Dendritic cell treated with granulocyte-macrophage colony-stimulating factor and Interleukin-4, amounts not matched to agents 40 ng/mL and 50 ng/mL, for 4 days (primary cell): ENCODE data around the gene RYR2.

Experiments used
- H3K27ac Mint-ChIP-seq: one replicate; pipeline ENCODE4 v1.8.0; 2022; ENCODE audit warnings: mild to moderate bottlenecking, mixed read lengths
- H3K27me3 Mint-ChIP-seq: one replicate; pipeline ENCODE4 v1.8.0; 2022; ENCODE audit warnings: mild to moderate bottlenecking, mixed read lengths
- H3K36me3 Mint-ChIP-seq: one replicate; pipeline ENCODE4 v1.8.0; 2022; ENCODE audit warnings: low read depth, mixed read lengths
- H3K4me1 Mint-ChIP-seq: one replicate; pipeline ENCODE4 v1.8.0; 2022; ENCODE audit warnings: low read depth, mixed read lengths
- H3K4me3 Mint-ChIP-seq: one replicate; pipeline ENCODE4 v1.8.0; 2022; ENCODE audit warnings: mild to moderate bottlenecking, moderate library complexity, mixed read lengths
- H3K9me3 Mint-ChIP-seq: one replicate; pipeline ENCODE4 v1.8.0; 2022; ENCODE audit warnings: mixed read lengths
- intact Hi-C: fragments of 100-400 bp; cut with micrococcal nuclease; formaldehyde crosslinking; loops from one replicate; pipeline ENCODE4 v1.15.0; 2022

The RYR2 gene

DNA sequence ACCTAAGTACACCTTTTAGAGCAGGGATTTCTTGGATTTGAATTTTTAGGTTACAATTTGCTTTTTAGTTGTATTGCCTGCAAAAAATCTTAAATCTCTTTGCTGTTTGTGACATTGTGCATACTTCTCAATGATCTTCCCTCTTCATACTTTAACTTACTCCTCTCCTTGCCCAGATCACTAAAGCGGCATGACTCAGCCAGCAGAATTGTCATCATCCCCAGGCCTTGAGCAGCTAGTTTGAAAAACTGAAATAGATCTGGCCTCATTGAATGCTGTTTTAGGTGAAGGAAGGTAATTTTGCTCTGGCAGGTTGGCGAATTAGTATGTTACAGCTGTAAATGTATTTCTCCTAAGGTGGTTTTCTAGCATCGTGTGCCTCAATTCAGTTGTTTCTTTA is 145.9 kb downstream of the RYR2 start:
- Mint-ChIP-seq H3K9me3 (no peaks in the 10 kb centered on the region), H3K36me3 (no peaks in the 10 kb centered on the region), H3K27ac (no peak overlapping the region), H3K4me1 (no peaks in the 10 kb centered on the region), H3K4me3 (no peak overlapping the region), H3K27me3 (no peaks in the 10 kb centered on the region)
- intact Hi-C loops: no loop called here

DNA sequence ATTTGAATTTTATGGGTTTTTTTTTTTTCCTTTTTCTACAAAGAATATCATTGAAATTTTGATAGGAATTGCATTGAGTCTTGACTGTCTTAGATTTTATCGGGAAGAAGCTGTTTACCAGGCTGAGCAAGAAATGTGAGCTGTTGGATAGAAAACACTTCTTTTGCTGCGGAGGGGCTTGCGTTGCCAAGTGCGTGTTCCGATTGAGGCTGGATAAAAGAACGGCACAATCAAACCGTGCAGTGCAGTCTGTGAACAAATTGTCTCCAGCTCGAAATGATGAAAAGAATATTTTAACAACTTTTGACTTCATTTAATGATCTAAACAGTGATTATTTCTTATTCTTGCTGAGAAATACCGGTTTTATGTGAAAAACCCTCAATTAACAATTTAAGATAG is 149.4 kb downstream of the RYR2 start:
- Mint-ChIP-seq H3K36me3 (no peaks in the 10 kb centered on the region), H3K4me1 (no peaks in the 10 kb centered on the region), H3K27me3 (no peaks in the 10 kb centered on the region), H3K27ac (no peak overlapping the region), H3K9me3 (no peaks in the 10 kb centered on the region), H3K4me3 (no peak overlapping the region)
- intact Hi-C loops: no loop called here

- no peak overlapping the region for H3K4me3 Mint-ChIP-seq
- intact Hi-C loops: no loop called here
- H3K27ac Mint-ChIP-seq: no peak overlapping the region
- H3K9me3 Mint-ChIP-seq: no peaks in the 10 kb centered on the region
- H3K4me1 Mint-ChIP-seq: no peaks in the 10 kb centered on the region
- no peaks in the 10 kb centered on the region for H3K27me3 Mint-ChIP-seq
- no peaks in the 10 kb centered on the region for H3K36me3 Mint-ChIP-seq
These were observed 155.8 kb downstream of the RYR2 start for GRCh38 chr1:237197470-237198425.

- Mint-ChIP-seq H3K36me3 (no peaks in the 10 kb centered on the region), H3K4me3 (no peak overlapping the region), H3K9me3 (no peaks in the 10 kb centered on the region), H3K27me3 (no peaks in the 10 kb centered on the region), H3K27ac (no peak overlapping the region), H3K4me1 (no peaks in the 10 kb centered on the region)
- intact Hi-C loops: no loop called here
These were observed 157.0 kb downstream of the RYR2 start for GRCh38 chr1:237199026-237199425.

DNA sequence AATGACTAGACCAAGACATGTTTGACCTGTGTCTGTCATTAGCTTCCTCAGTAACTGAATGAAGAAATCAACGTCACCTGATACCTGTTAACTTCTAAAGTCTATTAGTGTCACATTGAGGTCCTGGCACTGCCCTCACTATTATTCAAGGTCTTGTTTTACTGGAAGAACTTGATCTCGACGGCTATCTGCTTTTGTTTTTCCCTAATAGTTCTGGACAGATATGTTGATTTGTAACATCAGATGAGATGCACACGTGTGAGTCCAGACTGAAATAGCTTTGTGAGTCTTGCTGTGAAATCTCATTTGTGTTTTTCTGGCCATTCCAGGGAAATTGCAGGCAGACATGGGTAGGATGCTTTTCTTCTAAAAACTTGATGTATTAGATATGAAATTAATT is 159.2 kb downstream of the RYR2 start:
- intact Hi-C loops: no loop called here
- H3K36me3 Mint-ChIP-seq: no peaks in the 10 kb centered on the region
- H3K27ac Mint-ChIP-seq: no peak overlapping the region
- H3K27me3 Mint-ChIP-seq: no peaks in the 10 kb centered on the region
- H3K9me3 Mint-ChIP-seq: peaks cover 10% of the 10 kb centered on the region
- no peak overlapping the region for H3K4me3 Mint-ChIP-seq
- H3K4me1 Mint-ChIP-seq: no peaks in the 10 kb centered on the region

GRCh38 chr1:237204841-237205240 is 162.9 kb downstream of the RYR2 start:
- Mint-ChIP-seq H3K36me3 (no peaks in the 10 kb centered on the region), H3K9me3 (peaks cover 10% of the 10 kb centered on the region), H3K4me1 (no peaks in the 10 kb centered on the region), H3K4me3 (no peak overlapping the region), H3K27me3 (no peaks in the 10 kb centered on the region), H3K27ac (no peak overlapping the region)
- intact Hi-C loops: no loop called here

DNA sequence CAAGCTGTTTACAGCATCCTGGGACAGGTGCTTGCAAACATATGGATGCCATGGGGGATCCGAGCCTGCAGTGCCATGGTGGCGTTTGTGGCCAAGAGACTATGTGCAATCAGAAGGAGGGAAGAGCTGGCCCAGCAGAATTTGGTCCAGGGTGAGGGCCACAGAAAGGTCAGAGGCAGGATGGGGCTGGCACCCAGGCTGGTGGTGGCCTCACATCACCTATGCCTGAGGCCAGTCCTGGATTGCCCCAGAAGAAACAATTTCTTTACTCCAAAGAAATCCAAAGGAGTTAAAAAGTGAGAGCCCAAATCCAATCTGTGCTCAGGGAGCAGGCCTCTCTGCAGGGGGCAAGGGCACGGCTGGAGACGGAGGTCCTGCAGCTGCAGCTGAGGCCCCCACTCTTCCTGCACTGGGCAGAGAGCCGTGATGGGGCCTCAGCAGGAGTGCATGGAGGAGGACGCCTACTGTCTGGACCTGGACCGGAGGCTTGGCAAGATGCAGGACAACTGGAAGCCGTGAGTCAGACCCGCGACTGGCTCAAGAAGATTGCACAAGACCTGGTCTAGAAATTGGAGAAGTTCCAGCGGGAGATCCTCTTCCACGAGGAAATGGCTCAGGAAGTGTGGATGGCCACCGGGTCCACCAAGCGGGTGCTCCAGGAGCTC is 163.5 kb downstream of the RYR2 start:
- H3K4me3 Mint-ChIP-seq: no peak overlapping the region
- intact Hi-C loops: no loop called here
- H3K36me3 Mint-ChIP-seq: no peaks in the 10 kb centered on the region
- no peaks in the 10 kb centered on the region for H3K4me1 Mint-ChIP-seq
- peaks cover 10% of the 10 kb centered on the region for H3K9me3 Mint-ChIP-seq
- H3K27me3 Mint-ChIP-seq: no peaks in the 10 kb centered on the region
- H3K27ac Mint-ChIP-seq: no peak overlapping the region

DNA sequence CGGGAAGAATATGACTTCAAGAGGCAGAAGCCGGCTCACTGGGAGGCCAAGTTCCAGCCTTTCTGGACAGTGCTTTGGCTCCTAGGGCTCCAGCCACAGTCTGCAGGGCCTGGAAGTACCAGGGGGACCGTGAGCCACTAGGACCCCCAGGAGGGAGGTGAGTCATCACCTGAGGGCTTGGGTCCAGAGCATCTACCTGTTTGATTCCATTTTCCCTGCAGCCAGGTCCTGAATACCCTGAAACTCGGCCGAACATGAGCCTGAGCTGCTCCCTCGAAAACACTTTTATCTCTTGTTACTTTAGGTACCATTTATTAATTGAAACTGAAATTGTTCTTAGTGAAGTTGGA is 164.1 kb downstream of the RYR2 start:
- Mint-ChIP-seq H3K9me3 (peaks cover 10% of the 10 kb centered on the region), H3K27me3 (no peaks in the 10 kb centered on the region), H3K4me3 (no peak overlapping the region), H3K36me3 (no peaks in the 10 kb centered on the region), H3K27ac (no peak overlapping the region), H3K4me1 (no peaks in the 10 kb centered on the region)
- intact Hi-C loops: no loop called here

DNA sequence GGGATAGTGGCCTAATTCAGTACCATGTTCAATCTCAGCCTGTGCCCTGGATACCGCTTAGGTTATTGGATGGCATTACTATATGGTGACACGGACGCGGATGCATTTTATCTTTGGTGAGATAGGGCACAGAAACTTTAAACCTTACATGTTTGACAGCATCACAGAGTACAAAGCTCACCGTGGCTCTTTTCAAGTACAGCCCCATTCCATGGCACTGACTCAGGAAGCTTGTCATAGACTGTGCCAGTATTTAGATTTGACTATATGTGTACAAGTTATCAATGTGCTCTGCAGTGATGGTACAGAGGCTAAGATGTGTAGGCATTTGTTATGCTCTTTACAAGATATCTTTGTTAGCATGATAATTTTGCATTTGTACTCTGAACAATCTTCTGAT is 169.0 kb downstream of the RYR2 start:
- intact Hi-C loops: no loop called here
- H3K4me3 Mint-ChIP-seq: no peak overlapping the region
- no peaks in the 10 kb centered on the region for H3K36me3 Mint-ChIP-seq
- H3K27ac Mint-ChIP-seq: no peak overlapping the region
- no peaks in the 10 kb centered on the region for H3K27me3 Mint-ChIP-seq
- H3K9me3 Mint-ChIP-seq: no peaks in the 10 kb centered on the region
- no peaks in the 10 kb centered on the region for H3K4me1 Mint-ChIP-seq

GRCh38 chr1:237211540-237211939 is 169.6 kb downstream of the RYR2 start:
- no peaks in the 10 kb centered on the region for H3K4me1 Mint-ChIP-seq
- intact Hi-C loops: no loop called here
- H3K27me3 Mint-ChIP-seq: no peaks in the 10 kb centered on the region
- no peak overlapping the region for H3K27ac Mint-ChIP-seq
- no peaks in the 10 kb centered on the region for H3K36me3 Mint-ChIP-seq
- no peak overlapping the region for H3K4me3 Mint-ChIP-seq
- H3K9me3 Mint-ChIP-seq: no peaks in the 10 kb centered on the region

GRCh38 chr1:237219751-237220642 is 178.0 kb downstream of the RYR2 start:
- Mint-ChIP-seq H3K36me3 (no peaks in the 10 kb centered on the region), H3K27me3 (no peaks in the 10 kb centered on the region), H3K9me3 (no peaks in the 10 kb centered on the region), H3K27ac (no peak overlapping the region), H3K4me3 (no peak overlapping the region), H3K4me1 (no peaks in the 10 kb centered on the region)
- intact Hi-C loops: no loop called here

GRCh38 chr1:237223419-237223818 is 181.4 kb downstream of the RYR2 start:
- Mint-ChIP-seq H3K9me3 (no peaks in the 10 kb centered on the region), H3K27me3 (no peaks in the 10 kb centered on the region), H3K36me3 (no peaks in the 10 kb centered on the region), H3K27ac (no peak overlapping the region), H3K4me3 (no peak overlapping the region), H3K4me1 (no peaks in the 10 kb centered on the region)
- intact Hi-C loops: no loop called here

DNA sequence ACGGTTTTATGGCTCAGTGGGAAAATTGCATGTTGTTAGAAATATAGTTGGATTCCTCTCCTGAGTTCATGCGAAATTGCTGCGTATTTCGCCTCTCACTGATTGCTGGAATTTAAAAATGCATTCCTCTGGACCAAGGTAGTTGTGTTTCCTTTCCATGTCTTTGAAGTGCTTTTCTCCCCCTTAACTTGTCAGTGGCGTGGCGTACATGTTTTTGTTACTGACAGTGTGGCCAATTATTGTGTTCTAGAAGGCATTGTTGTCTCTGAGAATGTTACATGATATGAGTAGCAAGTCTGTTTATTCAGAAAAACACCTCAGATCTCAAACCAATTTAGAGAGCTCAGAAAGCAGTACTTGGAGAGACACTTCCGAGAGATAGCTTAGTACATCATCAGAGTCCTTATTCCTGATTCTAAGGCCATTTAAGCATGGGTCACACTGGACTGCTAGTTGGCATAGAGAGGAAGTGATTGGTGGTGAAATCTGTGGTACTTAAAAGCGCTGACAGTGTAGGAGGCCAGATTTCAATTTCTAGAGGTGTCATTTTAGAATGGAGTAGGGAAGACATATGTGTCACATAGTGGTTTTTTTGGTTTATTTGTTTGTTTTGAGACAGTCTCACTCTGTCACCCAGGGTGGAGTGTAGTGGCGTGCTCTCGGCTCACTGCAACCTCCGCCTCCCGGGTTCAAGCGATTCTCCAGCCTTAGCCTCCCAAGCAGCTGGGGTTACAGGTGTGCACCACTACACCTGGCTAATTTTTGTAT is 184.4 kb downstream of the RYR2 start:
- Mint-ChIP-seq H3K36me3 (no peaks in the 10 kb centered on the region), H3K4me1 (no peaks in the 10 kb centered on the region), H3K27me3 (no peaks in the 10 kb centered on the region), H3K4me3 (no peak overlapping the region), H3K27ac (no peak overlapping the region), H3K9me3 (no peaks in the 10 kb centered on the region)
- intact Hi-C loops: no loop called here
